ENCODE data around the gene PDILT. TPM values are rescaled to one million over a fixed set of nuclear protein-coding genes. Genes with fewer than 3 reads are reported as not detected.

PDILT gene
- total RNA-seq, 4 donors from 2014 or later, result not detected

DNA sequence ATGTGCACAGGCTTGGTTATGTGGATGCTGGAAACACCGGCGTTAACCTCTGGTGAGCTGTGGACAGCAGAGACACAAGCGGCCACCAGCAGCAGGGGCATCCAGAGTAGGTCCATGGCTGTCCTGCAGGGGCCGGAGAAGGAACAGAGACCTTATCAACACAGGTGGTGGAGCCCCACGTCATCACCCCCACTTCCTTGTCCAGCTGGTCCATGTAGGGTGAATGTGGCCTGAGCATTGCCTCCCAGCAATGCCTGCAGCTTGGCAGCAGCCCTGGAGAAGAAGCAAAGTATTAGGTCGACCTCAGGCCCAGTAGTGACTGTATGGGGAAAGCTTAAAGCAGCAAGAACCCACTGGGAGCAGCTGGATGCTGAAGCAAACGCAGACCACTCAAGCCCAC is 5.4 kb downstream of the PDILT start:
- intact Hi-C loops (cut with DNase I; ENCODE audit: low total_unique reads), result no loop called here
- H3K4me3 ChIP-seq (ENCODE audit: low read depth, poor library complexity, severe bottlenecking), result no peak overlapping the region
- TF ChIP-seq POLR2A (IDR thresholded peaks at IDR 0.05) (no peak), CTCF (IDR thresholded peaks at IDR 0.05) (no peak)
- 71 to 72% methylated on average over 7 of the region's 7 CpGs for WGBS, 2 donors
- peak in 1 of 2 donors; percentile 80 for DNase-seq (ENCODE audit: low spot score in 2 of 2)

- intact Hi-C loops (cut with DNase I; ENCODE audit: low total_unique reads), result no loop called here
- no peak for TF ChIP-seq CTCF (IDR thresholded peaks at IDR 0.05)
- no peak for TF ChIP-seq POLR2A (IDR thresholded peaks at IDR 0.05)
- 75 to 82% methylated on average over 3 of the region's 3 CpGs for WGBS, 2 donors
- no peak overlapping the region for H3K4me3 ChIP-seq (ENCODE audit: low read depth, poor library complexity, severe bottlenecking)
- DNase-seq (ENCODE audit: low spot score in 2 of 2), result peak in 1 of 2 donors; percentile 1
Measured at GRCh38 chr16:20398603-20399002, 5.9 kb downstream of the PDILT start.

- 77 to 83% methylated on average over 7 of the region's 7 CpGs for WGBS, 2 donors
- no peak for TF ChIP-seq CTCF (IDR thresholded peaks at IDR 0.05)
- TF ChIP-seq POLR2A (IDR thresholded peaks at IDR 0.05), result no peak
- DNase-seq (ENCODE audit: low spot score in 2 of 2), result no peak
- no peak overlapping the region for H3K4me3 ChIP-seq (ENCODE audit: low read depth, poor library complexity, severe bottlenecking)
- intact Hi-C loops (cut with DNase I; ENCODE audit: low total_unique reads), result no loop called here
Measured at GRCh38 chr16:20397468-20398074, 7.0 kb downstream of the PDILT start.

DNA sequence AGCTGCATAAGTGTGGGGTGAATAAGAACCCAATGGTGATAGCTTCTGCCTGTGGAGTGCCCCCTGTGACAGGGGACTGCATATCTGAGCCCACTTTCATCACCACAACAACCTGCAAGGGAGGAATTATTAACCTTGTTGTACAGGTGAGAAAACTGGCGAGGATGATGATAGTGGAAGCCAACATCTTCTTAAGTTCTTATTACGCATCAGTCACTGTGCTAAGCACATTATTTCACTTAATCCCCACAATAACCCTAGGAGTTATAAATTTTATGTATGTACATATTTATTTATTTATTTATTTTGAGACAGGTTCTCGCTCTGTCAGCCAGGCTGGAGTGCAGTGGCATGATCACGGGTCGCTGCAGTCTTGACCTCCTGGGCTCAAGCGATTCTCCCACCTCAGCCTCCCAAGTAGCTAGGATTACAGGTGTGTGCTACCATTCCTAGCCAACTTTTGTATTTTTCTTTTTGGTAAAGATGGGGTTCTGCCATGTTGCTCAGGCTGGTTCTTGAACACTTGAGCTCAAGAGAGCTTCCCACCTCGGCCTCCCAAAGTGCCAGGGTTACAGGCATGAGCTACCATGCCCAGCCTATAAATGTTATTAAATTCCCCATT is 7.6 kb downstream of the PDILT start:
- TF ChIP-seq POLR2A (IDR thresholded peaks at IDR 0.05) (no peak), CTCF (IDR thresholded peaks at IDR 0.05) (no peak)
- no peak for DNase-seq (ENCODE audit: low spot score in 2 of 2)
- H3K4me3 ChIP-seq (ENCODE audit: low read depth, poor library complexity, severe bottlenecking), result no peak overlapping the region
- WGBS, 2 donors, result 84 to 85% methylated on average over 7 of the region's 7 CpGs
- intact Hi-C loops (cut with DNase I; ENCODE audit: low total_unique reads), result no loop called here

- no peak for DNase-seq (ENCODE audit: low spot score in 2 of 2)
- WGBS, 2 donors, result 60 to 74% methylated on average over 2 of the region's 2 CpGs
- intact Hi-C loops (cut with DNase I; ENCODE audit: low total_unique reads), result no loop called here
- H3K4me3 ChIP-seq (ENCODE audit: low read depth, poor library complexity, severe bottlenecking), result no peak overlapping the region
- TF ChIP-seq CTCF (IDR thresholded peaks at IDR 0.05) (no peak), POLR2A (IDR thresholded peaks at IDR 0.05) (no peak)
Measured at GRCh38 chr16:20395946-20396345, 8.6 kb downstream of the PDILT start.

Data from lower leg skin (tissue), 4 donors.